ENCODE measurements around the gene THOC7.

Gene THOC7

DNA sequence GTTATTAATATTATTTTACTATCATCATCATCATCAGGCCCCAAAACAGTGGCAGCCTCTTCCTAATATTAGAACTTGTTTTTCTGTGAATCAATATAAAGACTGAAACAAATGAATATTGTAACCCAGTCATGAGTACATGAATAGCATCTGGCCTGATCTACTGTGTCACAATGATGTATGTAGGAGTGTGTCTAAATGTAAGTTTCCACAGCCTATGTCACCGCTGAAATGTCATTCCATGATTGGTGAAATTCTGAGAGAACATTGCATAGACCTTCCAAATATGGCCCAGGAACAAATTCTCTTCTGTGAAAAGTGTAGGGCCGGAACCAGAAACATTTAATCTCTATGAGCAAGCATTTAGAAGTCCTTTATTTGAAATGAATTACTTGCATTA, 65.1 kb downstream of the THOC7 start:
- H3K4me3 Mint-ChIP-seq, result no peak overlapping the region
- no peaks in the 10 kb centered on the region for H3K36me3 Mint-ChIP-seq (ENCODE audit: low read depth)
- H3K27ac Mint-ChIP-seq, result no peak overlapping the region
- no peaks in the 10 kb centered on the region for H3K9me3 Mint-ChIP-seq
- H3K4me1 Mint-ChIP-seq (ENCODE audit: low read depth), result no peaks in the 10 kb centered on the region
- no peaks in the 10 kb centered on the region for H3K27me3 Mint-ChIP-seq (ENCODE audit: low read depth)

DNA sequence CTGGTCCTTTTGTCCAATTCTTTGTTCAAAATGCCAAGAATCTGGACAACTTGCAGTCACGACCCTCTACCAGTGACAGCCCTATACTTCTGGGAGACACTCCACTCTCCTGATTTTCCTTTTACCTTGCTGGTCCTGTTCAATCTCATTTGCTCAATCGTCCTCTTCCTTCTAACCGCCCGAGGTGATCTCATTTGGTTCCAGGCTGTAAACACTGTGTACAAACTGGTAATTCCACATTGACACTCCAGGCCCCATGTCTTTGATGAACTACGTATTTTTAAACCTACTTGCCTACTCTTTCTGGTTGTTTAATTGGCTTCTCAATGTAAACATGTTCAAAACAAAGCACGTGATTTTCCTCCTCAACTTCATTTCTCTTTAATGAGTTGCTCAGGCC, 68.2 kb downstream of the THOC7 start:
- Mint-ChIP-seq H3K4me3 (no peak overlapping the region), H3K9me3 (no peaks in the 10 kb centered on the region), H3K27me3 (ENCODE audit: low read depth) (no peaks in the 10 kb centered on the region), H3K36me3 (ENCODE audit: low read depth) (no peaks in the 10 kb centered on the region), H3K27ac (no peak overlapping the region), H3K4me1 (ENCODE audit: low read depth) (no peaks in the 10 kb centered on the region)

DNA sequence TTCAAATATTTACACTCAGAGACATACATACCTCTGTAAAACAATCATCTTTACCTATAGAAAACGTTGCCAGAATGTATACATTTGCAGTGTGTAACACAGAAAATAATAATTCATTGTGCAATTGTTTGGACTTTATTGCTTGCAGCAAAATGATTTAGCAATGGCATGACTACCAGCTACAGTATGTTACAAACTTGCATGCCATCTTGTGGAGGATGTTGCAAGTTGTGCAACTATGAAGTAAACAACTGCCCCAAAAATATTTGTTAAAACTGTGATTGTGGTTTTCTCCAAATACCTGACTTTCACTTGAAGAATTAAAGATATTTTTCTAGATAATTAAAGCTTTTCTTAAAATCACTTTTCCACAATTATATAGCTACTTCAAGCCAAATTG, 71.6 kb downstream of the THOC7 start:
- no peak overlapping the region for H3K4me3 Mint-ChIP-seq
- no peaks in the 10 kb centered on the region for H3K9me3 Mint-ChIP-seq
- H3K4me1 Mint-ChIP-seq (ENCODE audit: low read depth), result no peaks in the 10 kb centered on the region
- H3K27ac Mint-ChIP-seq, result no peak overlapping the region
- no peaks in the 10 kb centered on the region for H3K27me3 Mint-ChIP-seq (ENCODE audit: low read depth)
- no peaks in the 10 kb centered on the region for H3K36me3 Mint-ChIP-seq (ENCODE audit: low read depth)
